Naive thymus-derived CD4-positive, alpha-beta T cell (primary cell): ENCODE data around the gene HECTD2. TPM values are rescaled to one million over a fixed set of nuclear protein-coding genes. Genes with fewer than 3 reads are reported as not detected.

Experiments used
- ATAC-seq: fragments of 150-1000 bp; cut with Tn5 transposase; 2 replicates; pipeline ENCODE4 v1.10.0; 2021; ENCODE audit warnings: mild to moderate bottlenecking, moderate library complexity
- CTCF ChIA-PET: fragments of 350-600 bp; sonication (Branson Sonifier 250); formaldehyde crosslinking; loops from one replicate; lab custom pipeline; 2021; ENCODE audit warnings: antibody characterized with exemption; lab: Charles Lee
- POLR2A ChIA-PET: fragments of 350-600 bp; sonication (Branson Sonifier 250); formaldehyde crosslinking; loops from one replicate; lab custom pipeline; 2021; ENCODE audit warnings: antibody characterized with exemption, inconsistent platforms; lab: Charles Lee
- DNase-seq, 9 donors: peaks; one replicate each; pipeline versions ENCODE4 v3.0.0 to v3.0.0-alpha.2; 2020 to 2022; ENCODE audit warnings: mixed read lengths in 1 of 9
- H3K27ac ChIP-seq: one replicate; pipeline ENCODE4 v1.7.0; 2013; ENCODE audit warnings: mild to moderate bottlenecking, low read depth, low read length, moderate library complexity
- H3K27me3 ChIP-seq, 2 donors: one replicate each; pipeline ENCODE4 v1.7.0; 2013; ENCODE audit warnings: low read length in 2 of 2, mild to moderate bottlenecking in 2 of 2, moderate library complexity in 2 of 2; ENCODE audit not compliant: control insufficient read depth in 2 of 2, insufficient read depth in 2 of 2
- H3K36me3 ChIP-seq, 3 experiments: 1 replicate in 2 of 3; 2 replicates in 1 of 3; pipeline ENCODE4 v1.7.0; 2013; ENCODE audit warnings: low read length in 3 of 3, mild to moderate bottlenecking in 3 of 3, moderate library complexity in 1 of 3; ENCODE audit not compliant: insufficient read depth in 3 of 3, control insufficient read depth in 2 of 3
- H3K4me1 ChIP-seq, 2 donors: one replicate each; pipeline ENCODE4 v1.7.0; 2013; ENCODE audit warnings: low read length in 2 of 2, mild to moderate bottlenecking in 2 of 2, moderate library complexity in 1 of 2; ENCODE audit not compliant: control insufficient read depth in 2 of 2, insufficient read depth in 2 of 2
- H3K4me3 ChIP-seq: 2 replicates; pipeline ENCODE4 v1.7.0; 2013; ENCODE audit warnings: mild to moderate bottlenecking, low read length
- H3K9me3 ChIP-seq, 3 experiments: 1 replicate in 2 of 3; 2 replicates in 1 of 3; pipeline ENCODE4 v1.7.0; 2013; ENCODE audit warnings: low read length in 3 of 3; ENCODE audit not compliant: control insufficient read depth in 2 of 3
- H3K27ac Mint-ChIP-seq, 9 donors: one replicate each; pipeline ENCODE4 v1.8.0; 2020 to 2022; ENCODE audit warnings: mixed read lengths in 9 of 9, mild to moderate bottlenecking in 8 of 9, moderate library complexity in 5 of 9, inconsistent platforms in 2 of 9
- H3K27me3 Mint-ChIP-seq, 5 donors: one replicate each; pipeline ENCODE4 v1.8.0; 2021 to 2022; ENCODE audit warnings: mixed read lengths in 5 of 5, mild to moderate bottlenecking in 1 of 5
- H3K36me3 Mint-ChIP-seq, 5 donors: one replicate each; pipeline ENCODE4 v1.8.0; 2020 to 2022; ENCODE audit warnings: mixed read lengths in 5 of 5, mild to moderate bottlenecking in 3 of 5, inconsistent platforms in 1 of 5
- H3K4me1 Mint-ChIP-seq, 7 donors: one replicate each; pipeline ENCODE4 v1.8.0; 2020 to 2022; ENCODE audit warnings: mixed read lengths in 7 of 7, mild to moderate bottlenecking in 3 of 7, inconsistent platforms in 1 of 7
- H3K4me3 Mint-ChIP-seq, 10 donors: one replicate each; pipeline ENCODE4 v1.8.0; 2020 to 2022; ENCODE audit warnings: mild to moderate bottlenecking in 10 of 10, mixed read lengths in 10 of 10, moderate library complexity in 6 of 10, inconsistent platforms in 2 of 10
- H3K9me3 Mint-ChIP-seq, 11 donors: one replicate each; pipeline ENCODE4 v1.8.0; 2020 to 2022; ENCODE audit warnings: mixed read lengths in 11 of 11, mild to moderate bottlenecking in 4 of 11, inconsistent platforms in 1 of 11, moderate library complexity in 1 of 11
- intact Hi-C, 2 donors: fragments of 100-400 bp; cut with micrococcal nuclease; formaldehyde crosslinking; loops; one replicate each; pipeline ENCODE4 v1.15.1; 2023
- polyA plus RNA-seq, 2 donors: library from polyadenylated mRNA; unstranded; fragments of 300-500 nt; fragmentation: Illumina TruSeq; gene quantifications; one replicate each; pipeline ENCODE4 v1.2.3, GENCODE V29; 2021
- total RNA-seq, 6 experiments: library from RNA in 5 of 6; stranded (reverse) in 5 of 6; gene quantifications; 1 replicate in 5 of 6; 2 replicates in 1 of 6; pipeline ENCODE4 v1.2.3 and lab custom pipeline; 2021 to 2026

Gene HECTD2
- total and polyA plus RNA-seq, 7 experiments from 2014 or later = 0.62 to 4.6 (median 1.5) TPM

DNA sequence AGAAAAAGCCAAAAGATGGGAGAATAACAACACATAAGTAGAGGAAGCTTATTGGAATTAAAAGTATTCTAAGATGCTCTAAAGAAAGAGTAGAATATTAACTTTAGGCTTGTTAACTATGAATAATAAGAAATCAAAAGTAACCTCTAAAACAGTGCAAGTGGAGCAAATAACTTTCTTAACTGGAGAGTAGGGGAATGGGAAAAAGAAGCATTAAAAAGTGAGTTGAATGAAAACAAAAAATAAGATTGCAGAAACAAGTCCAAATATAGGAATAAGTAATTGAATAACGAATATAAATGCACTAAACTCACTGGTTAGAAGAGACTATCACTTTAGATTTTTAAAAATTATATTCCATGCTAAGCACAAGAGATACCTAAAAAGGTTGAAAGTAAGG lies 63.9 kb downstream of the HECTD2 start:
- H3K4me3 Mint-ChIP-seq = no peak overlapping the region
- ATAC-seq (no peak), DNase-seq (no peak)
- intact Hi-C loops = no loop called here
- H3K4me1 Mint-ChIP-seq = peaks cover 0 to 2% (median 0%) of the 10 kb centered on the region in 7 donors
- ChIA-PET CTCF (no interaction called here), POLR2A (no interaction called here)
- H3K27me3 Mint-ChIP-seq = peaks cover 0 to 2% (median 0%) of the 10 kb centered on the region in 5 donors
- H3K27ac ChIP-seq = no peak overlapping the region
- H3K4me1 ChIP-seq = no peaks in the 10 kb centered on the region
- no peak overlapping the region for H3K27ac Mint-ChIP-seq
- no peaks in the 10 kb centered on the region for H3K9me3 ChIP-seq
- H3K9me3 Mint-ChIP-seq = peaks cover 0 to 24% (median 11%) of the 10 kb centered on the region in 11 donors
- H3K36me3 ChIP-seq = no peaks in the 10 kb centered on the region
- no peak overlapping the region for H3K4me3 ChIP-seq
- H3K36me3 Mint-ChIP-seq = peaks cover 0 to 6% (median 0%) of the 10 kb centered on the region in 5 donors
- H3K27me3 ChIP-seq = no peaks in the 10 kb centered on the region

- Mint-ChIP-seq H3K4me3 (no peak overlapping the region), H3K27ac (no peak overlapping the region), H3K4me1 (peaks cover 0 to 3% (median 0%) of the 10 kb centered on the region in 7 donors), H3K9me3 (peaks cover 0 to 2% (median 0%) of the 10 kb centered on the region in 11 donors), H3K36me3 (no peaks in the 10 kb centered on the region), H3K27me3 (no peaks in the 10 kb centered on the region)
- Histone ChIP-seq H3K9me3 (no peaks in the 10 kb centered on the region), H3K4me1 (no peaks in the 10 kb centered on the region), H3K27ac (no peak overlapping the region), H3K4me3 (no peak overlapping the region), H3K27me3 (no peaks in the 10 kb centered on the region), H3K36me3 (no peaks in the 10 kb centered on the region)
- intact Hi-C loops = no loop called here
- POLR2A ChIA-PET = no interaction called here
- DNase-seq (no peak), ATAC-seq (no peak)
- CTCF ChIA-PET = no interaction called here
Observed at GRCh38 chr10:91477236-91477635, 67.1 kb downstream of the HECTD2 start.

DNA sequence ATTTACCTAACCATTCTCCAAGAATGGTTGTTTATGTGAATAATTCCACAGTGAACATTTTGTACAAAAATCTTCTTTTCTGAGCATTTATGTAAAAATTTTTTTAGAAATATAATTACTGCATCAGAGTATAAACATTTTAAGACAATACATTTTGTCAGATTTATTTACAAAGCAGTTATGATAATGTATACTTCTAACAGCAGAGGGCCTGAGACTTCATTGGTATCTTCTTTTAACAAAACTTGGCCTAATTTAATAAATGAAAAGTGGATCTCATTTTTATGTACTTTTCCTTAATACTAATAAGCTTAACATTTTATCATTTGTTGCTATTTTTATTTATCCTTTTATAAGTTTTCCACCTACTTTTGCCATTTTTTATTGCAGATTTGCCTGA lies 69.4 kb downstream of the HECTD2 start:
- no peak for ATAC-seq
- Histone ChIP-seq H3K9me3 (no peaks in the 10 kb centered on the region), H3K4me1 (no peaks in the 10 kb centered on the region), H3K36me3 (no peaks in the 10 kb centered on the region), H3K27me3 (no peaks in the 10 kb centered on the region), H3K4me3 (no peak overlapping the region), H3K27ac (no peak overlapping the region)
- intact Hi-C loops = no loop called here
- Mint-ChIP-seq H3K36me3 (no peaks in the 10 kb centered on the region), H3K27me3 (no peaks in the 10 kb centered on the region), H3K27ac (no peak overlapping the region), H3K9me3 (no peaks in the 10 kb centered on the region), H3K4me3 (no peak overlapping the region), H3K4me1 (peaks cover 0 to 3% (median 0%) of the 10 kb centered on the region in 7 donors)
- ChIA-PET POLR2A (no interaction called here), CTCF (no interaction called here)
- DNase-seq = no peak

DNA sequence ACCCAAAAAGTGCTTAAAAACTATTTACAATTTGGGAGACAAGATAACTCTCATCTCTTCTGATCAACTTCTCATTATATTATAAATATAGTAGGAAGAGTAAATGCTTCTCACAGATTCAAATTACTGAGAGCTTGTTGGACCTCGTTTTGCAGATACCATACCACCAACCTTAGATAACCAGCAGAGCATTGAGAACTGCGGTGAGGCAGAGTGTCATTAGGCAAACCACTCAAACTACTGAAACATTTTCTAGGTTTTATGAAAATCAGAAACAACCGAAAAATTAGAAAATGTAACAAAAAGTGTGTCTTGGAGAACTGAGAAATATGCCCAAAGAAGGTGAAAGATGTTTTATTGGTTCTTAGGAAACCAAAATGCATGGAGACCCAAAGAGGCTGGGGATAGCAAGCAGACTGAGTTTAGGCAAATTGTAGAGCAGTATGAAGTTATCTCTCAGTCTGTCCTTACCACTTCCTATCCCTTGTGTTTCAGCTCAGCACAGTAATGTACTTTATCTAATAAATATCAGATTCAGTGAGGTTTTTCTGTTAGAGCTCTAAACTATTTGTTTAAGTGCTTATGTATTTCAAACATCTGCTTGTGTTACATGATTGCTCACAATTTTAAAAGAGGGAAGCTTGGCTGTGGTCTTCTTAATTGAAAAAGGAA lies 77.9 kb downstream of the HECTD2 start:
- POLR2A ChIA-PET = no interaction called here
- Histone ChIP-seq H3K27ac (no peak overlapping the region), H3K4me3 (no peak overlapping the region), H3K4me1 (no peaks in the 10 kb centered on the region), H3K27me3 (no peaks in the 10 kb centered on the region), H3K36me3 (no peaks in the 10 kb centered on the region), H3K9me3 (no peaks in the 10 kb centered on the region)
- intact Hi-C loops = no loop called here
- DNase-seq (no peak), ATAC-seq (no peak)
- no peak overlapping the region for H3K27ac Mint-ChIP-seq
- H3K36me3 Mint-ChIP-seq = no peaks in the 10 kb centered on the region
- no peaks in the 10 kb centered on the region for H3K4me1 Mint-ChIP-seq
- H3K9me3 Mint-ChIP-seq = no peaks in the 10 kb centered on the region
- no peak overlapping the region for H3K4me3 Mint-ChIP-seq
- CTCF ChIA-PET = no interaction called here
- no peaks in the 10 kb centered on the region for H3K27me3 Mint-ChIP-seq

- Mint-ChIP-seq H3K27ac (no peak overlapping the region), H3K36me3 (no peaks in the 10 kb centered on the region), H3K9me3 (no peaks in the 10 kb centered on the region), H3K27me3 (no peaks in the 10 kb centered on the region), H3K4me1 (no peaks in the 10 kb centered on the region), H3K4me3 (no peak overlapping the region)
- CTCF ChIA-PET = interaction anchor here (0.7 kb wide), 1 partner anchor 59 kb away, joined by 4 read pairs; no protein-coding TSS in a partner anchor
- H3K4me1 ChIP-seq = no peaks in the 10 kb centered on the region
- no peak overlapping the region for H3K27ac ChIP-seq
- ATAC-seq = no peak
- H3K27me3 ChIP-seq = no peaks in the 10 kb centered on the region
- intact Hi-C loops = no loop called here
- no peaks in the 10 kb centered on the region for H3K9me3 ChIP-seq
- H3K4me3 ChIP-seq = no peak overlapping the region
- DNase-seq = no peak
- POLR2A ChIA-PET = no interaction called here
- no peaks in the 10 kb centered on the region for H3K36me3 ChIP-seq
Observed at GRCh38 chr10:91493313-91493712, 83.2 kb downstream of the HECTD2 start.

- ATAC-seq (no peak), DNase-seq (no peak)
- ChIA-PET POLR2A (no interaction called here), CTCF (interaction anchor here (0.6 kb wide), 1 partner anchor 101 kb away, joined by 3 read pairs; no protein-coding TSS in a partner anchor)
- no peak overlapping the region for H3K4me3 ChIP-seq
- Mint-ChIP-seq H3K9me3 (no peaks in the 10 kb centered on the region), H3K4me1 (no peaks in the 10 kb centered on the region), H3K4me3 (no peak overlapping the region), H3K36me3 (peaks cover 0 to 11% (median 0%) of the 10 kb centered on the region in 5 donors), H3K27me3 (no peaks in the 10 kb centered on the region), H3K27ac (no peak overlapping the region)
- H3K4me1 ChIP-seq = no peaks in the 10 kb centered on the region
- no peaks in the 10 kb centered on the region for H3K36me3 ChIP-seq
- intact Hi-C loops = no loop called here
- no peak overlapping the region for H3K27ac ChIP-seq
- no peaks in the 10 kb centered on the region for H3K9me3 ChIP-seq
- no peaks in the 10 kb centered on the region for H3K27me3 ChIP-seq
Observed at GRCh38 chr10:91495402-91495801, 85.3 kb downstream of the HECTD2 start.

- no peaks in the 10 kb centered on the region for H3K9me3 Mint-ChIP-seq
- H3K4me1 ChIP-seq = no peaks in the 10 kb centered on the region
- DNase-seq (no peak), ATAC-seq (no peak)
- H3K4me3 Mint-ChIP-seq = no peak overlapping the region
- no peaks in the 10 kb centered on the region for H3K27me3 Mint-ChIP-seq
- no peak overlapping the region for H3K27ac ChIP-seq
- CTCF ChIA-PET = interaction anchor here (0.6 kb wide), 1 partner anchor 102 kb away, joined by 3 read pairs; no protein-coding TSS in a partner anchor
- no peak overlapping the region for H3K27ac Mint-ChIP-seq
- no peak overlapping the region for H3K4me3 ChIP-seq
- intact Hi-C loops = no loop called here
- H3K36me3 ChIP-seq = no peaks in the 10 kb centered on the region
- no peaks in the 10 kb centered on the region for H3K4me1 Mint-ChIP-seq
- H3K36me3 Mint-ChIP-seq = peaks cover 0 to 11% (median 0%) of the 10 kb centered on the region in 5 donors
- POLR2A ChIA-PET = no interaction called here
- no peaks in the 10 kb centered on the region for H3K9me3 ChIP-seq
- H3K27me3 ChIP-seq = no peaks in the 10 kb centered on the region
Observed at GRCh38 chr10:91496016-91496415, 85.9 kb downstream of the HECTD2 start.
